K562 (cell line): ENCODE results near the gene YBX3. TPM values are rescaled to one million over a fixed set of nuclear protein-coding genes. Genes with fewer than 3 reads are reported as not detected.

ENCODE experiments used
- CUX1 ChIP-seq: fragments of 200-800 bp; sonication (Bioruptor generic); IDR thresholded peaks from 2 replicates; pipeline ENCODE4 v1.6.1; 2016; ENCODE audit warnings: missing genetic modification characterization, missing compliant biosample characterization
- E2F6 ChIP-seq, 2 experiments: IDR thresholded peaks; 2 replicates each; pipeline ENCODE4 v1.6.1; 2011; ENCODE audit warnings: borderline replicate concordance in 1 of 2, control low read depth in 1 of 2, low read depth in 1 of 2, low read length in 1 of 2, mild to moderate bottlenecking in 1 of 2, mixed read lengths in 1 of 2, moderate library complexity in 1 of 2; ENCODE audit not compliant: insufficient read depth in 1 of 2, insufficient read length in 1 of 2, poor library complexity in 1 of 2, severe bottlenecking in 1 of 2; ENCODE audit errors: extremely low read depth in 1 of 2
- HMGXB4 ChIP-seq: sonication (generic); formaldehyde crosslinking; IDR thresholded peaks from 2 replicates; pipeline ENCODE4 v1.8.1; 2023; ENCODE audit warnings: mild to moderate bottlenecking, missing genetic modification reagents
- LARP7 ChIP-seq: fragments of 450-650 bp; IDR thresholded peaks from 2 replicates; pipeline ENCODE4 v1.6.1; 2016
- PTRF ChIP-seq: fragments of 450-650 bp; IDR thresholded peaks from 2 replicates; pipeline ENCODE4 v1.6.1; 2016; ENCODE audit warnings: mild to moderate bottlenecking, missing genetic modification characterization, missing compliant biosample characterization
- ZNF24 ChIP-seq: fragments of 450-650 bp; IDR thresholded peaks from 2 replicates; pipeline ENCODE4 v1.6.1; 2016
- ZNF280A ChIP-seq: fragments of 450-650 bp; IDR thresholded peaks from 2 replicates; pipeline ENCODE4 v1.6.1; 2018; ENCODE audit warnings: mild to moderate bottlenecking, low read depth; ENCODE audit not compliant: partially characterized antibody
- ZNF347 ChIP-seq: fragments of 450-650 bp; formaldehyde crosslinking; IDR thresholded peaks from 2 replicates; pipeline ENCODE4 v1.4.0; 2020; ENCODE audit warnings: low read depth, mild to moderate bottlenecking, moderate library complexity
- ZNF407 ChIP-seq: fragments of 450-650 bp; IDR thresholded peaks from 2 replicates; pipeline ENCODE4 v1.6.1; 2016; ENCODE audit warnings: low read depth
- polyA plus RNA-seq, 8 experiments: library from polyadenylated mRNA; depleted of rRNA in 4 of 8; stranded (reverse) in 5 of 8; unstranded in 3 of 8; fragments of >200 nt; fragmentation: Nextera tagmentation in 2 of 8; fragmentation: Illumina TruSeq in 1 of 8; extraction: Ambion mirVana in 2 of 8; extraction: Trizol in 1 of 8; gene quantifications; 2 replicates each; pipeline versions ENCODE4 v1.2.1 to v1.2.3, GENCODE V29; 2011 to 2014; ENCODE audit warnings: inconsistent platforms in 1 of 8, missing spikeins in 1 of 8
- total RNA-seq, 7 experiments: library from RNA; depleted of rRNA in 6 of 7; stranded (reverse); fragments of >200 nt in 6 of 7; fragmentation: Illumina TruSeq in 2 of 7; extraction: Trizol in 2 of 7; gene quantifications; 2 replicates each; pipeline versions ENCODE4 v1.2.1 to v1.2.3, GENCODE V29; 2011 to 2021; ENCODE audit warnings: low replicate concordance in 1 of 7

Gene YBX3
- total and polyA plus RNA-seq, 9 of the 15 experiments (the other 6 are each of a cell fraction or from before 2014, with no cell fraction given), result 47.0 to 239 (median 81.5) TPM

GRCh38 chr12:10661338-10661737 is 61.8 kb downstream of the YBX3 start (continued):
- TF ChIP-seq ZNF407 (no peak), E2F6 (IDR thresholded peaks at IDR 0.05; ENCODE audit: borderline replicate concordance in 1 of 2, extremely low read depth in 1 of 2, insufficient read depth in 1 of 2, insufficient read length in 1 of 2, low read depth in 1 of 2, low read length in 1 of 2, poor library complexity in 1 of 2, severe bottlenecking in 1 of 2) (no peak), ZNF347 (CRISPR knock-in tag) (no peak), ZNF24 (no peak), CUX1 (CRISPR knock-in tag) (no peak), ZNF280A (no peak), HMGXB4 (CRISPR knock-in tag) (no peak), LARP7 (no peak), PTRF (tag) (no peak)
